PC-9 (cell line): Measurements from ENCODE around the gene IKZF5.

Experiments used
- EZH2 ChIP-seq: fragments of 200-600 bp; sonication (generic); IDR thresholded peaks from 2 replicates; pipeline ENCODE4 v1.8.0; 2017; ENCODE audit warnings: antibody characterized with exemption, low read depth
- TF ChIP-seq, protein P1 (sequence below): fragments of 200-600 bp; sonication (generic); conservative IDR thresholded peaks from 2 replicates; pipeline ENCODE4 v1.6.1; 2017; ENCODE audit warnings: mixed run types, antibody characterized with exemption, mild to moderate bottlenecking, moderate library complexity

DNA sequence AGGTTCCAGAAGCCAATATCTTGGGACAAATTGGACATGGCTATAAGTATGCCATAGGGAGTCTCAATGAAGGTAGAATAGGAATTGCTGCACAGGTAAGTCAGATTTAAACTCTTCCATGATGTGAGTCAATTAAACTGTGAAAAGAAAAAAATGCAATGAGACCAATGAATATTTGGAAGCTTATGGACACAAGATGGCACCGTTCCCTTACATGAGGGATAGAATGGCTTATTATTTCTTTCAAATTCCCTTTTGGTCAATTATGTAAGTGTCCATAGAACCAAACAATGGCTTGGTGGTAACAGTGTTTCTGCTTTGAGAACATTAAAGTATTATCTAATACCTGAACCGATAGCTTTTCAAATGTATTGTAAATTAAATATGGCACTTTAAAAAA, 35.8 kb upstream of the IKZF5 start:
- TF ChIP-seq, protein P1, sequence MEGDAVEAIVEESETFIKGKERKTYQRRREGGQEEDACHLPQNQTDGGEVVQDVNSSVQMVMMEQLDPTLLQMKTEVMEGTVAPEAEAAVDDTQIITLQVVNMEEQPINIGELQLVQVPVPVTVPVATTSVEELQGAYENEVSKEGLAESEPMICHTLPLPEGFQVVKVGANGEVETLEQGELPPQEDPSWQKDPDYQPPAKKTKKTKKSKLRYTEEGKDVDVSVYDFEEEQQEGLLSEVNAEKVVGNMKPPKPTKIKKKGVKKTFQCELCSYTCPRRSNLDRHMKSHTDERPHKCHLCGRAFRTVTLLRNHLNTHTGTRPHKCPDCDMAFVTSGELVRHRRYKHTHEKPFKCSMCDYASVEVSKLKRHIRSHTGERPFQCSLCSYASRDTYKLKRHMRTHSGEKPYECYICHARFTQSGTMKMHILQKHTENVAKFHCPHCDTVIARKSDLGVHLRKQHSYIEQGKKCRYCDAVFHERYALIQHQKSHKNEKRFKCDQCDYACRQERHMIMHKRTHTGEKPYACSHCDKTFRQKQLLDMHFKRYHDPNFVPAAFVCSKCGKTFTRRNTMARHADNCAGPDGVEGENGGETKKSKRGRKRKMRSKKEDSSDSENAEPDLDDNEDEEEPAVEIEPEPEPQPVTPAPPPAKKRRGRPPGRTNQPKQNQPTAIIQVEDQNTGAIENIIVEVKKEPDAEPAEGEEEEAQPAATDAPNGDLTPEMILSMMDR: peak; percentile 59
- TF ChIP-seq EZH2: no peak
